ENCODE measurements around the gene RGMA.

The RGMA gene

DNA sequence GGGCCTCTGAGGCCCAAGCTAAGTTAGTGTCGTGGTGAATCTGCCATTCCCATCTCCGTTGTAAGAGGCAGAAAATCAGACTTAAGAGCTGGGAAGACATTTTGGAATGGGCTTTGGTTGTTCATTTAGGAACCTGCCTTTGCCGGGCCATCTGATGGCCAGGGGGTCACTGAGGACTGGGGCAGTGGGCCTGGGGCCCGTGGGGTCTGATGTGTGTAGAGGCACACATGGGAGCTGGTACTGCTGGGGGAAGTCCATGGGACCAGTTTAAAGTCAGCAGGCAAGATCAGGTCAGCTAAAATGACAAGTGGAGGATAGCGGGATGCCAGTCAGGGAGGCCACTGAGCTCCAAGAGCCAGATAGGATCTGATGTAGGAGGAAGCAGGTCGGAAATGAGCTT is 38.3 kb upstream of the RGMA start:
- DNase-seq (ENCODE audit: insufficient read length, low spot score), result no peak
- TF ChIP-seq, protein P1, sequence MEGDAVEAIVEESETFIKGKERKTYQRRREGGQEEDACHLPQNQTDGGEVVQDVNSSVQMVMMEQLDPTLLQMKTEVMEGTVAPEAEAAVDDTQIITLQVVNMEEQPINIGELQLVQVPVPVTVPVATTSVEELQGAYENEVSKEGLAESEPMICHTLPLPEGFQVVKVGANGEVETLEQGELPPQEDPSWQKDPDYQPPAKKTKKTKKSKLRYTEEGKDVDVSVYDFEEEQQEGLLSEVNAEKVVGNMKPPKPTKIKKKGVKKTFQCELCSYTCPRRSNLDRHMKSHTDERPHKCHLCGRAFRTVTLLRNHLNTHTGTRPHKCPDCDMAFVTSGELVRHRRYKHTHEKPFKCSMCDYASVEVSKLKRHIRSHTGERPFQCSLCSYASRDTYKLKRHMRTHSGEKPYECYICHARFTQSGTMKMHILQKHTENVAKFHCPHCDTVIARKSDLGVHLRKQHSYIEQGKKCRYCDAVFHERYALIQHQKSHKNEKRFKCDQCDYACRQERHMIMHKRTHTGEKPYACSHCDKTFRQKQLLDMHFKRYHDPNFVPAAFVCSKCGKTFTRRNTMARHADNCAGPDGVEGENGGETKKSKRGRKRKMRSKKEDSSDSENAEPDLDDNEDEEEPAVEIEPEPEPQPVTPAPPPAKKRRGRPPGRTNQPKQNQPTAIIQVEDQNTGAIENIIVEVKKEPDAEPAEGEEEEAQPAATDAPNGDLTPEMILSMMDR (IDR thresholded peaks at IDR 0.05; ENCODE audit: insufficient read depth, missing control alignments), result no peak
- FAIRE-seq, result no peak

DNA sequence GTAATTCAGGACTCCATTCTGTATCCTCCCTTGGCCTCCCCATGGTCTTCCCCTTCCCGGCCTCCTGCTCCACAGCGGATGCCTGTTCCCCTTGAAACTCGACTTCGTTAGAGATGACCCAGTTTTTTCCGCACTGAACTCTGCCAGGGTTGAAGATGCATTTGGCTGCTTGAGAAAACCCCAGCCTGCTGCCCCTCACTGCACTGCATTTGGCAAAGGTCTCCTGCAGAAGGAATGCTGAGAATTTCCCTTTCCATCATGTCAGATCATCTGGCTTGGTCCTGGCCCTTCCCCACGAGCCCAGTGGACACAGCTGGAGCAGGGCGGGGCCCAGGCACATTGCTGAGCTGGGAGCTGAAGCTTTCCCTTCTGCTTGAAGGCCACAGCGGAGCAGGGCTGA is 37.6 kb upstream of the RGMA start:
- DNase-seq (ENCODE audit: insufficient read length, low spot score) (no peak), FAIRE-seq (no peak)
- TF ChIP-seq, protein P1 (IDR thresholded peaks at IDR 0.05; ENCODE audit: insufficient read depth, missing control alignments), result no peak

DNA sequence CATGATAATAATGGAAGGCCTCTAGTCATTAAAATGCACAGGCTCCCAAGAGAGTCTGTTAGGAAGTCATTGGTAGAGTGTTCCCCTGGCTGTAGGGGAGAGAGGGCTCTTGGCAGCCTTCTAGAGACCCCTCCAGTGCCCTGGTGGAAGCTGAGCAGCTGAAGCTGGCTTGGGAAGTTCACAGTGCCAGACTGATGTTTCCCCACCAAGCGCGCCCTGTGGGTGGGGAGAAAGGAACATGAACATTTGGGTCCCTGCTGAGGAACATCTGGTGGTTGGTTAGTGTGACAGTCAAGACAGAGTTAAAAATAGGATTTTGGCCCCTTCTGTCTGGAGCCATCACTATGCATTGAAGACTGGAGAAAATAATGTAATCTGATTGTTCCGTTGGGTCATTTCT is 37.1 kb upstream of the RGMA start:
- FAIRE-seq, result no peak
- DNase-seq (ENCODE audit: insufficient read length, low spot score), result no peak
- TF ChIP-seq, protein P1 (IDR thresholded peaks at IDR 0.05; ENCODE audit: insufficient read depth, missing control alignments), result no peak

DNA sequence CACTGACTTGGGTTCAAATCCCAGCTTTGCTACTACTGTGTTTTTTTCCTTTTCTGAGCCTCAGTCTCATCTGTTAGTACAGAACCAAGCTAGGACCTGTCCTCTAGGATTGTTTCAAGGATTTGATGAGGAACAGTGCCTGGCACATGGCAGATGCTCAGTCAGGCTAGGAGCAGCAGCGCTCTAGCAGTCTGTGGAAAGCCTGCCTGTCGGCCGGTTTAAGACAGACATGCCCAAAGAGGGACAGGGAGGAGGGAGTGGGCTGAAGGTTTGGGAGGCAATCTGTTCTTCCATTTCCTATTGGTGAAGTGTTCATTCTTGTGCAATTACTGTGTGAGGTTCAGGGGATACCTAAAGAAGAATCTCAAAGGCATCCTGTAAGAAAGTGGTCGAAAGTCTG is 35.1 kb upstream of the RGMA start:
- FAIRE-seq (no peak), DNase-seq (ENCODE audit: insufficient read length, low spot score) (no peak)
- TF ChIP-seq, protein P1 (IDR thresholded peaks at IDR 0.05; ENCODE audit: insufficient read depth, missing control alignments), result no peak

DNA sequence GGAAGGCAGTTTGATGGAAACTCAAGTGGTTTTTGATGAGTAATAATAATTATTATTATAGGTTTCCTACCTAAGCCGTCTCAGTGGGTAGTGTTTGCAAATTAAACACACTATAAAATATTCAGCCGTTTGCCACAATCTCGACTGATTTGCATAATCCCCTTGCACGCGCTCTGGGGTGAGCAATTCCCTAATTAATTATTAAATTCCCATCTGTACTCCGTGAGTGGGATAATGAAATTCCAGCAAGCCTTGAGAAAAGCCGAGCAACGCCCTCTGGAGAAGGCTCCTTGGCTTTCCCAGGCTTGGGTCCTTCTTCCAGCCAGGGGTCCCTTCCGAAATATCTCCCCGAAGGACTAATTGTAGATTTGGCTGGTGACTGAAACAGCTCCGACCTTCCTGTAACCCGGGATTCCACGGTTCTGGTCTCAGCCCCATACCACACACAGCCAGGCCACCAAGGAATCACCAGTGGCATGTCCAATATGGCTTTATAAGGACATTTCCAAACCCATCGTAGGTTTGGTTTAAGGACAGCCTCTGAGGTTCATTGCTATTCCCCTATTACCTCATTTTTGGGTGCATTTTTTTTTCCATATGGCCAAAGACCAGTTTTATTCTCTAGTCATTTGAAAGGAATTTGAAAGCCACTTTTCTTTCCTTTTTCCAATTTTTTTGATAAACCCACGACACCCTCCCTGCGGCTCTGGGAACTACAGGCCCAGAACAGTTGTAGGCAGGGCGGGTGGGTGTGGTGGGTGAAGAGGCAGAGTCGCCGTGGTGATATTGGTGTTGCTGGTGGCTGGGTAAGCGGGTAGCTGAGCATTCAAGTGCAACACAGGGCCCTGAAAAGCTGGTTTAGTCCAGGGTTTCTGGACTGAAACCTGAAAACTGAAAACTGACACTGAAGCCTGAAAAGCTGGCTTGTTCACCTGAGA is 33.2 kb upstream of the RGMA start:
- DNase-seq (ENCODE audit: insufficient read length, low spot score) (peak; percentile 52), FAIRE-seq (no peak)
- TF ChIP-seq, protein P1 (IDR thresholded peaks at IDR 0.05; ENCODE audit: insufficient read depth, missing control alignments), result peak; percentile 18

DNA sequence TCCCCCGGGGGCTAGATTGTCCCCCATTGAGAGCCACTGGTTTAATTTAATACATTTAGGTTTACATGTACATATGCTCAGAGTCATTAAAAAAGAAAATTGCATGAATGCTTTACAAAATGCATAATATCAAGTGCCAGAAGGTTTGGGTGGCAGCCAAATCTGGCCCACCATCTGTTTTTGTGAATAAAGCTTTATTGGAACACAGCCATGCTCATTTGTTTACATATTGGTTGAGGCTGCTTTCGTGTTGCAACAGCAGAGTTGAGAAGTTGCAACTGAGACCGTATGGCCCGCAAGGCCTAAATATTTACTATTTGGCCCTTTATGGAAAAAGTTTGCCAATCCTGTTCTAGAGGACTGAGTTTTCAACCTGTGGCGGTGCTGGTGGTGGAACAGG is 32.1 kb upstream of the RGMA start:
- DNase-seq (ENCODE audit: insufficient read length, low spot score) (no peak), FAIRE-seq (no peak)
- TF ChIP-seq, protein P1 (IDR thresholded peaks at IDR 0.05; ENCODE audit: insufficient read depth, missing control alignments), result no peak

DNA sequence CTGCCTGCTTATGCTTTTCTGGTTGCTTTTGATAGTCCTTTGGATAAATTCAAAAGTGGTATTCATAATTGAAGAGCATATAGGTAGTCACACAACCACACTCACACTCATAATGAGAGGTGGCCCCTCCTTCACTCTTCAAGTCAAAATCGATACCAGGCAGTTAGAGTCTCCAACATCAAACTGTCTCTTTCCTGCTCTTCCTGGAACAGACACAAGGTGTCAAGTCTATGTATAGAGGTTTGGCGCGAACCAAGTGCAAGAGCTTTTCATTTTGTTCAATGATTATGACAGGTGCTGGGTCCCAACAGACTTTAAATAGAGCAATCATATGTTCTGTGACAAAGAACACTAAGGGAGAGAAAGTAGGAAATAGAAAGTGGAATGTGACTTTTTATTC is 29.9 kb upstream of the RGMA start:
- DNase-seq (ENCODE audit: insufficient read length, low spot score), result no peak
- FAIRE-seq, result no peak
- TF ChIP-seq, protein P1 (IDR thresholded peaks at IDR 0.05; ENCODE audit: insufficient read depth, missing control alignments), result no peak
